GM12892 (cell line): Measurements from ENCODE around the gene ACAP1.

Experiments used
- POLR2A ChIP-seq: IDR thresholded peaks from 2 replicates; pipeline ENCODE4 v1.6.1; 2011; ENCODE audit warnings: low read depth, low read length, control low read depth
- TAF1 ChIP-seq: IDR thresholded peaks from 2 replicates; pipeline ENCODE4 v1.6.1; 2011; ENCODE audit warnings: low read depth, mild to moderate bottlenecking, control low read depth, low read length, borderline replicate concordance

DNA sequence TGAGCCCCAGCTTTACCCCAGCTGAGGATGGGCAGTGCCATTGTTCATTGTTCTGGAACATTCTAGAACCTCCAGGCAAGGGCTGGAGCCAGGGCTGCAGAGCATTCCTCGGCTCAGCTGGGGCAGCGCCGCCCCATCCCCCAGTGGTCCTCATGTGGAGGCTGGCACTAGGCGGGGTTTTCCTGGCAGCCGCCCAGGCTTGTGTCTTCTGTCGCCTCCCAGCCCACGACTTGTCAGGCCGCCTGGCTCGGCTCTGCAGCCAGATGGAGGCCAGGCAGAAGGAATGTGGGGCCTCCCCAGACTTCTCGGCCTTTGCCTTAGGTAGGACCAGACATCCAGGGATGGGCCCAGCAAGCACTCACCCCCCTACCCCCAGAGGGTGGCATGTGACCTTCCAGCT lies 18.7 kb downstream of the ACAP1 start, which contains the start of gene TMEM95:
- TF ChIP-seq TAF1 = no peak
- no peak for TF ChIP-seq POLR2A
